NCI-H146 (cell line): ENCODE results near the gene UQCRHL.
"Not testable (repeated sequence)": the region's sequence is repeated elsewhere in the genome, so short reads cannot be mapped to it uniquely, and the experiment has no call there.

Experiments used
- DNase-seq: peaks from one replicate; lab custom pipeline; 2025; lab: John Stamatoyannopoulos, UW

The UQCRHL gene

DNA sequence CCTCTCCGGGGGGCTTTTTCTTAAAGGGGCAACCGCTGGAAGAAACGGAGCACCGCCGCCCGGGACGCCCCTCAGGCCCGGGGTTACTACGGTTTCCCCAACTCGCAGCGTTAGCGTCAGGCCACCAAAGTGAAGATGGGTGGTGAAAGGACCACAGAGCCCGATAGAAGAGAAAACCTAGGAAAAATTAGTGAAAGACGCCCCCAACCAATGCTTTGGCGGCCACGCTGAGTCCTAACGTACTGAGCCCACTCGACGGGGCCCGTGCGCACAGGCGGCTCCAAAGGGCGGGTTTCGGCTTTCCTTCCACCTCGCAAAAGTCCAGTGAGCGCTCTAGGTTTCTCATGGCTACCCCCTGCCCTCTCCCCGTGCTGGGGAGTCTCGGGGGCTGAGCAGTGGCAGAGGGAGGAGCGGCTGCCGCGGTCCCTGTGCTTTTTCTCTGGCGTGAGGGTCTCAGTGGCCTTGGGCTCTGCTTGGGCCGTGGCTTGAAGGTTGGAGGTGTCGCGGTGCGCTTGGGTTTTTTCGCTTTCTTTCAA is 27.8 kb upstream of the UQCRHL start:
- DNase-seq = peak; percentile 49

DNA sequence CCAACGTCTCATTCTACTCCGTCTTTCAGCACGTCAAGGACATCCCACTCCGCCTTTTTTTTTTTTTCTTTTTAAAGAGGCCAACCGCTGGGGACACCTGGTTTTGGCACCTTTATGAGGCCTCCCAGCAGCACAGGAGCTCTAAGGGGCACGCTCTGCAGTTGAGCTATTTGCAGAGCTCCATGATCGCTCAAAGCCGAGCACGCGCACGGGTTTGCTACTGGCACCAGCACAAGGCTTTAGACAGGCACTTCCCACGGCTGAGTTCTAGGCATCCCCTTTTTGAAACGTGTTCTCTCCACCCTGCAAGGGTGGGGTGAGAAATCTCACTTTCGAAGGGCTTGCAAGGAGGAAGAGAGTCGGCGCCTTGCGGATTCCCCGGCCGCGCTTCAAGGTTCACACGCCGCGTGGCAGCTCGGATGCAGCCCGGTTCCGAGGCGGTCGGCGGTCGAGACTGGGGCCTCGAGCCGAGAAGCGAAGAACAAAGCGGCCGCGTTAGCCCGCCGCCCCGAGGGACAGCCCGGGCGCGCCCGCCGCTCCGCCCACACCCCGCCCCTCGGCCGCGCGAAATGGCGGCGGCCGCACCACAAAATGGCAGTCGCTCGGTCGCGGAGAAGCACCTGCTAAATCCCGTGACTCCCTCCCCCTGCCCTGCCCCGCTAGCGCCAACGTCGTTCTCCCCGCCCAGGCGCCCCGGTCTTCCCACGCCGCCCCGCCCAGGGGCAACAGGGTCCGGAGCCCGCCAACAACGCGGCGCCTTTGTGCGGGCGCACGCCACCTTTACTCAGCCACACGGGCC is 27.2 kb upstream of the UQCRHL start:
- peak; percentile 94 for DNase-seq

DNA sequence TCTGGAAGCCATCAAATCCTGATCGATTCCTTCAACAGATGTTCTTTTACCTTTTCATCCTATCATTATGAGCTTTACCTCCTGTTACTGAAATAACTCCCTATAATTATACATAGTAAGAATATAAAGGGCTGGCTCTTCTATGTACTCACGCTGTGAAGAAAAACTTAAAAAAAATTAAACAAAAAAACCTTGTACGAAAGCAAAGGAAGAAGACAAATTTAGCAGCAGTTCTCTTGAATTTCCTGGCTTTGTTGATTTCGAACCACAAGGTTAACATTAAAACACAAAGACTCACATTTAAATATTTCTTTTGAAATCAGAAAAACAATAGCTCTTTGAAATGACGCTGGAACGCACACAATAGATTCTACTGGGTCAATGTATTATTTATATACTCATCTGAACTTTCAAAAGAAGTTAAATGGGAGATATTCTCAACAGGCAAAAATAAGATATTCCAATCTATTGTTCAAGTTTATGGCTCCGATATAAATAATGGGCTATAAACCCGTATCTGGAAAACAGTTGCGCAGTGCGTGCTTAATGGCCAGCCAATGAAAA is 26.5 kb upstream of the UQCRHL start:
- DNase-seq = peak; percentile 28

DNA sequence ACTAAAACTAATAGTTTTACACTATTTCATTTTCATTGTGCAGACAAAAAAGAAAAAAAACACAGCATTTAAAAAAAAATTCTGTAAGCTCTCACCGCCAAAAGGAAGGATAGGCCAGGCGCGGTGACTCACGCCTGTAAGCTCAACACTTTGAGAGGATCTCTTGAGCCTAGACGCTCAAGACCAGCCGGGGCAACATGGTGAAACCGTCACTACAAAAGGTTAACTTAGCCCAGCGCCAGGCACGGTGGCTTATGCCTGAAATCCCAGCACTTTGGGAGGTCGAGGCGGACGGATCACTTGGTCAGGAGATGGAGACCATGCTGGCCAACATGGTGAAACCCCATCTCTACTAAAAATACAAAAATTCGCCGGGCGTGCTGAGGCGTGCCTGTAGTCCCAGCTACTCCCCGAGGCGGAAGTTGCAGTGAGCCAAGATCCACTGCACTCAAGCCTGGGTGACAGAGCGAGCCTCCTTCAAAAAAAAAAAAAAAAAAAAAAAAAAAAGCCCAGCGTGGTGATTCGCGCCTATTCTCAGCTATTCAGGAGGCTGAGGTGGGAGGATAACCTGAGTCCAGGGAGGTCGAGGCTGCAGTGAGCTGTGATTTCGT is 25.7 kb upstream of the UQCRHL start:
- peak; percentile 46 for DNase-seq

GRCh38 chr1:15830258-15830657 is 22.8 kb upstream of the UQCRHL start:
- no peak for DNase-seq

- not testable (repeated sequence) for DNase-seq
Observed at GRCh38 chr1:15828931-15829330, 21.5 kb upstream of the UQCRHL start.

DNA sequence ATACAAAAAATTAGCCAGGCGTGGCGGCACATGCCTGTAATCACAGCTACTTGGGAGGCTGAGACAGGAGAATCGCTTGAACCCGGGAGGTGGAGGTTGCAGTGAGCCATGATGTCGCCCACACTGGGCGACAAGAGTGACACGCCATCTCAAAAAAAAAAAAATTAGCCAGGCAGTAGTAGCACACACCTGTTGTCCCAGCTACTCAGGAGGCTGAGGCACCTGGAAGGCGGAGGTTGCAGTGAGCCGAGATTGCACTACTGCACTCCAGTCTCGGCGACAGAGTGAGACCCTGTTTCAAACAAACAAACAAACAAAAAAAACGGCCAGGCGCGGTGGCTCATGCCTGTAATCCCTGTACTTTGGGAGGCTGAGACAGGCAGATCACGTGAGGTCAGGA is 20.1 kb upstream of the UQCRHL start:
- not testable (repeated sequence) for DNase-seq

- no peak for DNase-seq
Observed at GRCh38 chr1:15826810-15827507, 19.5 kb upstream of the UQCRHL start.

DNA sequence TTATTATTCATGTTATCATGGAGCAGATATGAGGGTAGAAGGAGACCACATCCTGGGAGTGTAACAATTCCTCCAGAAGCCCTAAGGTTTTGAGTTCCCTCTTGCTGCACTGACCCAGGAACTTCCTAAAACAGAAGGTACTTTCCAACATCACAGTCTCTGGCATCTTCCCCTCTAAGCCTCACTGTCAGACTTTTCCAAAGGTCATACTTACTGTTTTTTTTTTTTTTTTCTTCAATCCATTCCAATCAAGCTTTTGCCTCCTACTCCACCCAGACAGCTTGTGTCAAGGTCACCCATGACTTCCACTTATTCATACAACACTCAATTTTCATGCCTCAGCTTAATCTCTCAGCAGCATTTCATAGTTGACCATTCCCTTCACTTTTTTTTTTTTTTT is 18.4 kb upstream of the UQCRHL start:
- no peak for DNase-seq

GRCh38 chr1:15820478-15820877 is 13.0 kb upstream of the UQCRHL start:
- no peak for DNase-seq

DNA sequence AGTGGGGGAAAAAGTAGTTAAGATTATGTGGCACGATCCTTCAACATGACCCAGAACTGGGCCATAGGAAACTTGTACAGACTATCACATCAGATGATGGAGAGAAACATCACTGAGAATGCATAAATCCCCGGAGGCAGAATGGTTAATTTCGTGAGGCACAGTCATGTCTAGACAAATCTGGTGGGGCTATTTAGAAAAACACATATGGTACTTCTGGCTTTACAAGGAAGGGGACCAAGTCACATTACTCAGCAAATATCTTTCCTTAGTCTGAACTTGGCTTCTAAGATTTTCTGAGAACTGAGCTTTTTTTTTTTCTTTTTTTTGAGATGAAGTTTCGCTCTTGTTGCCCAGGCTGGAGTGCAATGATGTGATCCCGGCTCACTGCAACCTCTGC is 9.2 kb upstream of the UQCRHL start:
- DNase-seq = no peak

- DNase-seq = no peak
Observed at GRCh38 chr1:15810073-15810472, 2.6 kb upstream of the UQCRHL start.

DNA sequence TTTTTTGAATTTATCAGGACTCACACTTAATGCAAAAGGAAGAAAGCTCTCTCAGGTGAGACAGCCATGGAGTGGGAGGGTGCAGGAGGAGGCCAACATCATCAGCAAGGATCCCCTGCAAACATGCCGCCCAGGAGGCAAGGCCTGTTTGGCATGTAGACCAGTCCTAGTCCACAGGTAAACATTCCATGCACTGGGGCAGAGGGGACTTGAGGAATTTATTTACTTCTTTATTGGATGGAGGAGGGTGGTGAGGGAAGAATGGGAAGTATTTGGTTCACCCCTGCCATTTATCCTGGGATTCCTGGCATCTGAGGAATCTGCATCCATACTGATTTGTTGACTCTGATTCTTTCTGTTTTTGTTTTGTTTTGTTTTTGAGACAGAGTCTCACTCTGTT is 1.5 kb upstream of the UQCRHL start:
- DNase-seq = no peak

GRCh38 chr1:15807121-15807520 is 328 bp downstream of the UQCRHL start:
- DNase-seq = no peak

- no peak for DNase-seq
Observed at GRCh38 chr1:15804060-15804459, 3.4 kb downstream of the UQCRHL start.

DNA sequence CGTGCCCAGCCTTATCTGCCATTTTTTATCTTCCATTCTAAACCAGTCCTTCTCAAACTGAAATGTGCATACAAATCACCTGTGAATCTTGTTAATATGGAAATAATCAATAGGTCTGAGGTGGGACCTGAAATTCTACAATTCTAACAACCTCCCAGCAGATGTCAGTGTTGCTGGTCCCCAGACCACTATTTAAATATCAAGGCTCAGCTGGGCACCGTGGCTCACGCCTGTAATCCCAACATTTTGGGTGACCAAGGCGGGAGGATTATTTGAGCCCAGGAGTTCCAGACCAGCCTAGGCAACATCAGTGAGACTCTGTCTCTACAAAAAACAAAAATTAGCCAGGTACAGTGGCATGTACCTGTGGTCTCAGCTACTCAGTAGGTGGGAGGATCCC is 4.1 kb downstream of the UQCRHL start:
- peak; percentile 36 for DNase-seq

DNA sequence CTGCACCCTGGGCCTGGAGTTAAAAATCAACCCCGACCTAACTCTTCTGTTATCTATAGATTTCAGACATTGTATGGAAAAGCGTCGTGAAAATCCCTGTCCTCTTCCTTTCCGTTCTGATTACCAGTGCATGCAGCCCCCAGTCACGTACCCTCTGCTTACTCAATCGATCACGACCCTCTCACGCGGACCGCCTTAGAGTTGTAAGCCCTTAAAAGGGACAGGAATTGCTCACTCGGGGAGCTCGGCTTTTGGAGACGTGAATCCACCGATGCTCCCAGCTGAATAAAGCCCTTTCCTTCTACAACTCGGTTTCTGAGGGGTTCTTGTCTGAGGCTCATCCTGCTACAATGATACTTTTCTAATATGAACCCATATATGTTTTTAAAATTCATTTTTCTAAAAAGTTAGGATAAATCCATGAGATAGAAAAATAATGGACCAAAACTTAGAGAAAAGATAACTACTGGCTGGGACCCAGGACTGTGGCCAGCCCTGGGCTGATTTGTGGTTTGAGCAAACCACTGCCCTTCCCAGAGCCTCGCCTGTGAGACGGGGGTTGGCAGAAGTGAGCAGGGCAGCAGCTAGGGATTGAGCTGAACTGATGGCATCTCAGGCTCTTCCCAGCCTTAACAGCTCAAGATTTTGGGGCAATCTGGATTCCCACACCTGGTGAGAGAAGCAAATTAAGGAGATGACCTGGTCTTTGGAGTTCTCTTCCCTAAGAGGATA is 5.0 kb downstream of the UQCRHL start:
- no peak for DNase-seq

- peak; percentile 80 for DNase-seq
Observed at GRCh38 chr1:15799928-15800835, 7.3 kb downstream of the UQCRHL start.

DNA sequence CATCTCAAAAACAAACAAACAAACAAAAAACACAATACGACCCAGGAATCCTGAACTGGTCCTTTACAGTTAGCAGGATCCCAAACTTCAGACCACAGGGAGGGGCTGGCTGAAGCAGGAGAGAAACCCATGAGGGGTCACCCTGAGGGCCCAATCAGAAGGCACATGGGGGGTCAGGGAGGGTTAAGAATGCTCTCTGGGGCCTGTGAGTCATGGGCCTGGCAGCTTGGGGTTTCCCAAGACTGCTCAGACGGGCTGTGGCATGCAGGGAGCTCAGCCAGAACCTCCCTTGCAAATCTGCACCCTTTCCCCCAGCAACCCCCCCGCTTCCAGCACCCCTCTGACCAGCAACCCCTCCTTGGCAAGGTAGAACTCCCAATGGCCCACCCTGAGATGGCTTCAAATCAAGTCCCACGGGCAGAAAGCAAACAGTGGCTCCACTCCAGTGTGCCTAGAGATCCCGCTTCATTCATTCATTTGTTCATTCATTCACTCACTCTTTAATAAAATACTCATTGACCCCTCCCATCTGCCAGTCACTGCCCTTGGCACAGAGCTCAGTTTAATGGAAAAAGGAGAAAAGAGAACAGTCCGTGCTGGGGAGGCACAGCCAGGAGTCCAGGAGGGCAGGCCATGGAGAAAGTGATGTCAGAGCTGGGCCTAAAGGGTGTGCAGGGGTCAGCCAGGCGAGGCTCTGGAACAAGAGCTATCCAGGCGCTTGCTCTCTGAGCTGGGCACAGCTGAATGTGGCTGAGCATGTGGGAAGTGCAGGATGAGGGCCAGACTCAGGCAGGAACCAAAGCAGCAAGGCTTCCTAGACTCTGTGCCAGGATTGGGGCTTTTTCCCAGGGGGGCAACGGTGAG is 8.2 kb downstream of the UQCRHL start:
- DNase-seq = no peak
